Activated T-cell treated with anti-CD3 and anti-CD28 coated beads, Interleukin-2, amount 50 U/mL, for 1 hour (primary cell): ENCODE data around the gene ADAMTS13.
"Not testable (repeated sequence)": the region's sequence is repeated elsewhere in the genome, so short reads cannot be mapped to it uniquely, and the experiment has no call there.

Experiments
- DNase-seq: peaks from one replicate; pipeline ENCODE4 v3.0.0-alpha.2; 2020

The ADAMTS13 gene

GRCh38 chr9:133427658-133428348 is 5.6 kb downstream of the ADAMTS13 start:
- DNase-seq, result no peak

GRCh38 chr9:133428617-133429101 is 6.5 kb downstream of the ADAMTS13 start:
- no peak for DNase-seq

- no peak for DNase-seq
Measured at GRCh38 chr9:133429214-133429613, 7.0 kb downstream of the ADAMTS13 start.

DNA sequence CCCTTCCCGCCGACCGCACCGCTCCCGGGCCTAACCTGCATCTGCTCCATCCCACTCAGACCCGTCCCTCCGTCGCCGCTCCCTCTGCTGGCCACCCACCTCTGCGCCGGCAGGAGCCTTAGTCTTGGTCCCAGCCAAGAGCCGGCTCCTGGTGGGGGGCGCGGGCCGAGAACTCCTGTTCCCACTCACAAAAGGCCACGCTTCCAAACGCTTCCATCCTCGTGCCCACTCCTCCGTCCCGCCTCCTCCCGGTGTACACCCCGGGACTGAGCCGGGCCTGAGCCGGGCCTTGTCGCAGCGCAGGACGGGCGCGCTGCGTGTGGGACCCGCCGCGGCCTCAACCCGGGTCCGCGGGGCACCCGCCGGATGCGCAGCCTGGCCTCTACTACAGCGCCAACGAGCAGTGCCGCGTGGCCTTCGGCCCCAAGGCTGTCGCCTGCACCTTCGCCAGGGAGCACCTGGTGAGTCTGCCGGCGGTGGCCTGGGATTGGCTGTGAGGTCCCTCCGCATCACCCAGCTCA is 7.5 kb downstream of the ADAMTS13 start:
- DNase-seq, result peak; percentile 35

DNA sequence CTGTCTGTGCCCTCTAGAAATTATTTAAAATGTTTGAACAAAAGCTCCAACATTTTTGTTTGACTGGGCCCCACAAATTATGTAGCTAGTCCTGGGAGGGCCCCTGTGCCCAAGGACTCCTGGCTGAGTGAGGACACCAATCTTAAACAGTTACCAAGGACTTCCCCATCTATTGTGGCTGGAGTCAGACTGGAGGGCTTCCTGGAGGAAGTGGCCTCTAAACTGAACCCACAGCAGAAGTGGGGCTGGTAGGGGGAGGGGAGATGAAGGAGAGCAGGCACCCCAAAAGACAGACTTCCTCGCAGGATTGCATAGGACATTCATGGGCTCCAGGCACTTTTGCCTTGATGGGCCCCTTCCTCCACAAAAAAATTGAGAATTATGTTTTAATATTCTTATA is 8.1 kb downstream of the ADAMTS13 start:
- no peak for DNase-seq

- DNase-seq, result no peak
Measured at GRCh38 chr9:133433351-133433843, 11.2 kb downstream of the ADAMTS13 start.

DNA sequence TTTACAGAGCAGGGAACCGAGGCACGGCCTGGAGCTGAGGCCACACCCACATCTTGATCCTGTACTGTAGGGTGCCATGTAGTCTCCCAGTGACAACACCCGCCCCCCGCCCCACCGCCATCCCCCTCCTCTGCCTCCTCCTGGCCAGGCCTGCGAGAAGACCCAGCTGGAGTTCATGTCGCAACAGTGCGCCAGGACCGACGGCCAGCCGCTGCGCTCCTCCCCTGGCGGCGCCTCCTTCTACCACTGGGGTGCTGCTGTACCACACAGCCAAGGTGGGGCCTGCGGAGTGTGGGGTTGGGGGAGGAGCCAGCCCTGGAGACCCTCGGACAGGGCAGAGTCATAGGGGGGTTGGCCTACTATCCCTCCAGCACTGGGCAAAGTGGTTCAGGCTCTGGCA is 14.5 kb downstream of the ADAMTS13 start:
- DNase-seq, result no peak

GRCh38 chr9:133437753-133438531 is 15.8 kb downstream of the ADAMTS13 start:
- DNase-seq, result no peak

- no peak for DNase-seq
Measured at GRCh38 chr9:133439337-133439736, 17.2 kb downstream of the ADAMTS13 start.

- no peak for DNase-seq
Measured at GRCh38 chr9:133440874-133441273, 18.7 kb downstream of the ADAMTS13 start.

DNA sequence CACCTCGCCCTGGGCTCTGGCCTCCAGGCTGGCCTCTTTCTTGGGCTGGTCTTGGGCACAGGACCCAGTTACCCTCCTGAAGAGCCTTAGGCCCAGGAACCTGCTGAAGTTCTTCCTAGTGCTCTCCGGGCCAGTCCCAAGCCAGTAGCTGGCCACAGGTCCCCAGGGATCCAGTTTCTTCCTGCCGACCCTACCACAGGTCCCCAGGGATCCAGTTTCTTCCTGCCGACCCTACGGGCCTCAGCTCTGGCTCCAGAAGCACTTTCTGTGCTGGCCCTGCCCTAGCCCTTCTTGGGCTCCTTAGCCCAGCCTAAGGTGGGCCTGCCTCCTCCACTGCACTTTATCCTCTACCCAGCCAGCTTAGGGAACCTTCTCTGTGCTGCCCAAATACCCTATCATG is 19.4 kb downstream of the ADAMTS13 start:
- DNase-seq, result no peak

GRCh38 chr9:133443248-133443647 is 21.1 kb downstream of the ADAMTS13 start:
- no peak for DNase-seq

GRCh38 chr9:133443982-133444381 is 21.8 kb downstream of the ADAMTS13 start:
- no peak for DNase-seq

- DNase-seq, result no peak
Measured at GRCh38 chr9:133445293-133445969, 23.3 kb downstream of the ADAMTS13 start.

DNA sequence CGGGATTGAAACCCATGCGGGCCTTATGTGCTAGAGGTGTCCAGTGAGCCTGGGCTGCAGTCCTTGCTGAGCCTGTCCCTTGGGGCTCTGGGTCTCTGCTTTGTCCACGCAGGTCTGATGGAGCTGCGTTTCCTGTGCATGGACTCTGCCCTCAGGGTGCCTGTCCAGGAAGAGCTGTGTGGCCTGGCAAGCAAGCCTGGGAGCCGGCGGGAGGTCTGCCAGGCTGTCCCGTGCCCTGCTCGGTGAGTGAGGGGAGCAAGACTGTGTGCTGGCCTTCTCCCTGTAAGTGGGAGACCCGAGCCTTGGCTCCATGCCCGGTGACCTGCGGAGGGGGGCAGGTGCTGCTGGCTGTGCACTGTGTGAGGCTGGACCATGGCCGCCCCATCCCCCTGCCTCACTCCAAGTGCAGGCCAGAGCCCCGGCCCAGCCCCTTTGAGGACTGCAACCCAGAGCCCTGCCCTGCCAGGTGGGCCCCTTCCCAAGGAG is 26.4 kb downstream of the ADAMTS13 start:
- DNase-seq, result no peak

GRCh38 chr9:133449760-133450159 is 27.6 kb downstream of the ADAMTS13 start:
- no peak for DNase-seq

DNA sequence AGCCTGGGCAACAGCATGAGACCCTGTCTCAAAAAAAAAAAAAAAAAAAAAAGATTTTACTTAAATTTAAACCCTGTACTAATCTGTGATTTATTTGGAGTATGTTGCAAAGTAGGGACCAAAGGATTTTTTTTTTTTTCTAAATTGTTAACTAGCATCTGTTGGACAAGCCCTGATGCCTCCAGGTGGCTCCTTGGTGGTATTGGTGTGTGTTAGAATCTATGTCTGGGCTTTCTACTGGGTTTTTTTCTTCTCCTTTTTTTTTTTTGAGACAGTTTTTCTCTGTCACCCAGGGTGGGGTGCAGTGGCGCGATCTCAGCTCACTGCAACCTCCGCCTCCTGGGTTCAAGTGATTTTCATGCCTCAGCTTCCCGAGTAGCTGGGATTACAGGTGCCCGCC is 29.7 kb downstream of the ADAMTS13 start:
- DNase-seq, result not testable (repeated sequence)

GRCh38 chr9:133452562-133452961 is 30.4 kb downstream of the ADAMTS13 start:
- no peak for DNase-seq

- DNase-seq, result no peak
Measured at GRCh38 chr9:133453651-133454050, 31.5 kb downstream of the ADAMTS13 start.

GRCh38 chr9:133454325-133454724 is 32.2 kb downstream of the ADAMTS13 start:
- DNase-seq, result no peak

DNA sequence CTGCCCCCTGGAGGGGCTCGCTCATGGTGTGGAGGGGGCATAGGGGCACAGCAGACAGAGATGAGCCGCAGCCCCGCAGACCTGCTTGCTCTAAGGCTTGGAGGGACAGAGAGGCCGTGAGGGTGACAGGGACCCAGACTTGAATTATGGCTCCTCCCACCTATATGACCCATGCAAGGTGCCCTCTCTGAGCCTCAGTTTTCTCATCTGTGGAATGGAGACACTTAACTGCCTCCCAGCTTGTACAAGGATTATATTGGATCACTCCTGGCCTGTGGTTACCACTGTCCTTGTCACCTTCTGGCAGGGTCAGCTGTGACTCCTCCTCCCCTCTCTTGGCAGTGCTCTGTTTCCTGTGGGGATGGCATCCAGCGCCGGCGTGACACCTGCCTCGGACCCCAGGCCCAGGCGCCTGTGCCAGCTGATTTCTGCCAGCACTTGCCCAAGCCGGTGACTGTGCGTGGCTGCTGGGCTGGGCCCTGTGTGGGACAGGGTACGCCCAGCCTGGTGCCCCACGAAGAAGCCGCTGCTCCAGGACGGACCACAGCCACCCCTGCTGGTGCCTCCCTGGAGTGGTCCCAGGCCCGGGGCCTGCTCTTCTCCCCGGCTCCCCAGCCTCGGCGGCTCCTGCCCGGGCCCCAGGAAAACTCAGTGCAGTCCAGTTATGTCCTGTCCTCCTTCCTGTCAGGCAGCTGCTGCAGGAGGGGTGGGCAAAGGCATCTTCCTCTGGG is 32.9 kb downstream of the ADAMTS13 start:
- DNase-seq, result no peak

GRCh38 chr9:133455936-133456335 is 33.8 kb downstream of the ADAMTS13 start:
- DNase-seq, result no peak
